GM18873 (cell line): Measurements from ENCODE around the gene GRAMD2B.

Source experiments
- ATAC-seq: cut with Tn5 transposase; IDR thresholded peaks from one replicate; pipeline ENCODE4 v1.9.1; 2021; ENCODE audit warnings: mild to moderate bottlenecking, moderate library complexity, moderate number of reproducible peaks; ENCODE audit not compliant: unreplicated experiment, low FRiP score

Gene GRAMD2B

GRCh38 chr5:126471247-126471646 is 48.0 kb downstream of the GRAMD2B start:
- no peak for ATAC-seq

GRCh38 chr5:126471875-126472537 is 48.8 kb downstream of the GRAMD2B start:
- ATAC-seq: no peak

GRCh38 chr5:126472538-126472889 is 49.3 kb downstream of the GRAMD2B start:
- ATAC-seq: no peak

- ATAC-seq: no peak
Measured at GRCh38 chr5:126477294-126478117, 54.3 kb downstream of the GRAMD2B start.

GRCh38 chr5:126479810-126480209 is 56.6 kb downstream of the GRAMD2B start:
- ATAC-seq: no peak

GRCh38 chr5:126480824-126481223 is 57.6 kb downstream of the GRAMD2B start:
- no peak for ATAC-seq

- no peak for ATAC-seq
Measured at GRCh38 chr5:126481243-126481642, 58.0 kb downstream of the GRAMD2B start.

- ATAC-seq: no peak
Measured at GRCh38 chr5:126482591-126482990, 59.4 kb downstream of the GRAMD2B start.

- no peak for ATAC-seq
Measured at GRCh38 chr5:126483156-126483555, 59.9 kb downstream of the GRAMD2B start.

GRCh38 chr5:126484253-126484652 is 61.0 kb downstream of the GRAMD2B start:
- no peak for ATAC-seq

GRCh38 chr5:126486332-126486731 is 63.1 kb downstream of the GRAMD2B start:
- ATAC-seq: no peak

- no peak for ATAC-seq
Measured at GRCh38 chr5:126487596-126487995, 64.4 kb downstream of the GRAMD2B start.

GRCh38 chr5:126488443-126489065 is 65.3 kb downstream of the GRAMD2B start:
- ATAC-seq: no peak

GRCh38 chr5:126490167-126490940 is 67.1 kb downstream of the GRAMD2B start:
- no peak for ATAC-seq

- ATAC-seq: no peak
Measured at GRCh38 chr5:126492939-126493338, 69.7 kb downstream of the GRAMD2B start.

- no peak for ATAC-seq
Measured at GRCh38 chr5:126494393-126494792, 71.2 kb downstream of the GRAMD2B start.

GRCh38 chr5:126497506-126497905 is 74.3 kb downstream of the GRAMD2B start:
- no peak for ATAC-seq

GRCh38 chr5:126499278-126499677 is 76.1 kb downstream of the GRAMD2B start:
- ATAC-seq: no peak

GRCh38 chr5:126499853-126500342 is 76.7 kb downstream of the GRAMD2B start:
- no peak for ATAC-seq

GRCh38 chr5:126501448-126501847 is 78.2 kb downstream of the GRAMD2B start:
- ATAC-seq: no peak
